GM12878 (cell line): ENCODE data around the gene NDUFV1. TPM values are rescaled to one million over a fixed set of nuclear protein-coding genes. Genes with fewer than 3 reads are reported as not detected.
A peak's percentile ranks its signal among the peaks of the same experiment; 100 is the strongest.

ENCODE experiments used
- ATAC-seq: fragments of 200-7000 bp; cut with Tn5 transposase; 3 replicates; pipeline ENCODE4 v1.9.1; 2020; ENCODE audit warnings: mild to moderate bottlenecking, moderate library complexity
- BruUV-seq: library from RNA; stranded (reverse); fragments of 400-500 nt; replicated peaks from 2 replicates; lab custom pipeline; 2021; lab: Mats Ljungman, UMichigan
- CTCF ChIA-PET: fragments of 300-600 bp; sonication (Branson Sonifier 250); formaldehyde crosslinking; extraction: SDS; loops from one replicate; lab custom pipeline; 2021; ENCODE audit warnings: inconsistent platforms; lab: Yijun Ruan, JAX
- POLR2A ChIA-PET: fragments of 350-600 bp; formaldehyde crosslinking; extraction: SDS; loops from one replicate; lab custom pipeline; 2021; ENCODE audit warnings: inconsistent platforms; lab: Charles Lee
- RAD21 ChIA-PET: fragments of 300-600 bp; sonication (Branson Sonifier 250); formaldehyde crosslinking; loops from one replicate; lab custom pipeline; 2023; ENCODE audit warnings: antibody characterized with exemption; ENCODE audit not compliant: unreplicated experiment; lab: Charles Lee
- SMC1A ChIA-PET: fragments of 300-600 bp; sonication (Branson Sonifier 250); formaldehyde crosslinking; loops from one replicate; lab custom pipeline; 2023; ENCODE audit not compliant: unreplicated experiment, uncharacterized antibody; lab: Charles Lee
- DNase-seq: peaks from one replicate; pipeline ENCODE4 v3.0.0-alpha.2; 2011; ENCODE audit warnings: low read depth, low spot score
- FAIRE-seq: peaks from 3 replicates; lab custom pipeline; 2011; peaks lifted over from hg19 to GRCh38; lab: Jason Lieb, UNC
- H2AFZ ChIP-seq: 2 replicates; pipeline ENCODE4 v1.6.0; 2011; ENCODE audit warnings: low read depth, low read length, control low read depth; ENCODE audit not compliant: control insufficient read depth
- H3K27ac ChIP-seq: 2 replicates; pipeline ENCODE4 v1.5.1; 2011; ENCODE audit warnings: control low read depth; ENCODE audit not compliant: control insufficient read depth, insufficient read depth
- H3K27me3 ChIP-seq, 2 experiments: replicated peaks in 1 of 2; 2 replicates each; pipeline versions ENCODE4 v1.6.0 to v1.6.1; 2011; ENCODE audit warnings: low read length in 1 of 2; ENCODE audit not compliant: control insufficient read depth in 2 of 2, insufficient read depth in 2 of 2
- H3K36me3 ChIP-seq, 2 experiments: 2 replicates each; pipeline ENCODE4 v1.5.1; 2011; ENCODE audit warnings: low read length in 1 of 2; ENCODE audit not compliant: control insufficient read depth in 2 of 2, insufficient read depth in 2 of 2
- H3K4me1 ChIP-seq: 2 replicates; pipeline ENCODE4 v1.6.1; 2011; ENCODE audit warnings: mild to moderate bottlenecking, low read length, moderate library complexity, mixed read lengths; ENCODE audit not compliant: control insufficient read depth, insufficient read depth
- H3K4me2 ChIP-seq: 2 replicates; pipeline ENCODE4 v1.6.0; 2011; ENCODE audit warnings: control low read depth; ENCODE audit not compliant: control insufficient read depth, insufficient read depth
- H3K4me3 ChIP-seq: fragments of 200-600 bp; sonication (generic); 2 replicates; pipeline ENCODE4 v1.5.1; 2016
- H3K79me2 ChIP-seq: 2 replicates; pipeline ENCODE4 v1.6.0; 2011; ENCODE audit warnings: low read length; ENCODE audit not compliant: control insufficient read depth, insufficient read depth
- H3K9ac ChIP-seq: 2 replicates; pipeline ENCODE4 v1.8.0; 2011; ENCODE audit warnings: low read length, control low read depth, mixed read lengths; ENCODE audit not compliant: control insufficient read depth, insufficient read depth
- H3K9me3 ChIP-seq: replicated peaks from 3 replicates; pipeline ENCODE4 v1.5.1; 2011; ENCODE audit warnings: mild to moderate bottlenecking, low read length; ENCODE audit not compliant: control insufficient read depth, insufficient read depth
- H4K20me1 ChIP-seq: 2 replicates; pipeline ENCODE4 v1.6.0; 2011; ENCODE audit not compliant: control insufficient read depth, insufficient read depth
- ATF7 ChIP-seq: fragments of 450-650 bp; IDR thresholded peaks from 2 replicates; pipeline ENCODE4 v1.6.1; 2016; ENCODE audit warnings: low read depth, mild to moderate bottlenecking
- BCLAF1 ChIP-seq: fragments of 450-650 bp; IDR thresholded peaks from 2 replicates; pipeline ENCODE4 v1.6.1; 2017; ENCODE audit warnings: antibody characterized with exemption, mild to moderate bottlenecking, moderate library complexity
- CTCF ChIP-seq, 3 experiments: IDR thresholded peaks in 2 of 3; conservative IDR thresholded peaks in 1 of 3; 2 replicates each; pipeline ENCODE4 v1.5.1; 2011; ENCODE audit warnings: low read depth in 3 of 3, low read length in 3 of 3, mild to moderate bottlenecking in 3 of 3, control low read depth in 2 of 3, moderate library complexity in 2 of 3, inconsistent platforms in 1 of 3, mixed read lengths in 1 of 3; ENCODE audit not compliant: control insufficient read depth in 2 of 3, insufficient read depth in 1 of 3; ENCODE audit errors: extremely low read depth in 1 of 3
- LARP7 ChIP-seq: fragments of 450-650 bp; IDR thresholded peaks from 2 replicates; pipeline ENCODE4 v1.6.1; 2017; ENCODE audit warnings: mild to moderate bottlenecking
- PAX5 ChIP-seq: IDR thresholded peaks from 2 replicates; pipeline ENCODE4 v1.6.1; 2011; ENCODE audit warnings: low read depth, low read length, borderline replicate concordance
- PRDM15 ChIP-seq: fragments of 450-650 bp; formaldehyde crosslinking; IDR thresholded peaks from 2 replicates; pipeline ENCODE4 v1.4.0; 2020; ENCODE audit warnings: mild to moderate bottlenecking, moderate library complexity
- RAD21 ChIP-seq: IDR thresholded peaks from 2 replicates; pipeline ENCODE4 v1.6.1; 2011; ENCODE audit warnings: mild to moderate bottlenecking, low read depth, low read length, moderate library complexity; ENCODE audit not compliant: insufficient read depth
- RB1 ChIP-seq: fragments of 450-650 bp; formaldehyde crosslinking; IDR thresholded peaks from 2 replicates; pipeline ENCODE4 v1.6.1; 2017; ENCODE audit warnings: mild to moderate bottlenecking, borderline replicate concordance
- TAF1 ChIP-seq: IDR thresholded peaks from 2 replicates; pipeline ENCODE4 v1.6.1; 2011; ENCODE audit warnings: mild to moderate bottlenecking, low read depth, low read length, borderline replicate concordance
- ZBTB33 ChIP-seq: fragments of 450-650 bp; IDR thresholded peaks from 2 replicates; pipeline ENCODE4 v1.6.1; 2017; ENCODE audit warnings: mild to moderate bottlenecking
- ZSCAN29 ChIP-seq: fragments of 450-650 bp; IDR thresholded peaks from 2 replicates; pipeline ENCODE4 v1.6.1; 2017; ENCODE audit warnings: mild to moderate bottlenecking, moderate library complexity
- WGBS: methylation state at CpG from one replicate; pipeline ENCODE4 v1.1.6; 2016; ENCODE audit warnings: low lambda C conversion rate; ENCODE audit not compliant: insufficient replicate concordance, insufficient coverage; ENCODE audit errors: missing lambda C conversion rate; 5-methylcytosine and 5-hydroxymethylcytosine counted together
- in situ Hi-C: fragments of 300-500 bp; cut with MboI; formaldehyde crosslinking; loops from 9 replicates; pipeline ENCODE4 v1.14.3; 2018; ENCODE audit warnings: mixed read lengths
- intact Hi-C: fragments of 100-400 bp; cut with micrococcal nuclease; formaldehyde crosslinking; loops from one replicate; pipeline ENCODE4 v1.14.2; 2022; ENCODE audit not compliant: unreplicated experiment
- polyA plus RNA-seq, 11 experiments: library from polyadenylated mRNA; depleted of rRNA in 4 of 11; unstranded in 6 of 11; stranded (reverse) in 5 of 11; fragments of >200 nt; fragmentation: Nextera tagmentation in 4 of 11; fragmentation: Illumina TruSeq in 1 of 11; extraction: Ambion mirVana in 4 of 11; extraction: Trizol in 1 of 11; gene quantifications; 1 replicate in 1 of 11; 2 replicates in 10 of 11; pipeline versions ENCODE4 v1.2.1 to v1.2.3, GENCODE V29; 2011 to 2016; ENCODE audit warnings: inconsistent platforms in 2 of 11, missing spikeins in 2 of 11, low read depth in 1 of 11
- total RNA-seq, 4 experiments: library from RNA; depleted of rRNA in 3 of 4; stranded (reverse); fragments of >200 nt in 3 of 4; fragmentation: Illumina TruSeq in 1 of 4; extraction: Trizol in 1 of 4; gene quantifications; 2 replicates each; pipeline versions ENCODE4 v1.2.1 to v1.2.3, GENCODE V29; 2013 to 2021

The NDUFV1 gene
- total and polyA plus RNA-seq, 10 of the 15 experiments (the other 5 are each of a cell fraction or from before 2014, with no cell fraction given) = 8.2 to 380 (median 231) TPM

- Histone ChIP-seq H2AFZ (0 out of 2 replicates have a peak overlapping the region, but pooled peaks have one; percentile 15), H3K27me3 (no peaks in the 10 kb centered on the region; a peak in 1 of 4 replicates), H3K27ac (no peak overlapping the region), H3K4me2 (no peak overlapping the region), H4K20me1 (no peaks in the 10 kb centered on the region), H3K4me1 (peaks cover 5% of the 10 kb centered on the region), H3K4me3 (no peak overlapping the region), H3K36me3 (no peaks in the 10 kb centered on the region), H3K79me2 (no peaks in the 10 kb centered on the region), H3K9me3 (peaks cover 3% of the 10 kb centered on the region; the same call in 1 of the 3 replicates), H3K9ac (no peak overlapping the region)
- WGBS = 31% methylated on average over 21 of the region's 21 CpGs
- CTCF ChIA-PET = interaction anchor here (0.6 to 4.4 kb wide), 28 partner anchors 9 to 515 kb away, joined by 3 to 35 read pairs (median 4); partner anchors contain the start of genes GSTP1, NUDT8 and POLD4
- in situ Hi-C loops (no loop called here), intact Hi-C loops (loop anchor here (2.0 to 5.0 kb wide), 2 partner anchors 39 to 86 kb away; no protein-coding TSS in a partner anchor)
- BruUV-seq = no TSS peak
- FAIRE-seq (peak; percentile 94), ATAC-seq (peak; percentile 77), DNase-seq (no peak)
- POLR2A ChIA-PET = interaction anchor here (1.1 kb wide), 1 partner anchor 10 kb away, joined by 3 read pairs; no protein-coding TSS in a partner anchor
- RAD21 ChIA-PET = interaction anchor here (0.9 to 1.4 kb wide), 7 partner anchors 10 to 221 kb away, joined by 3 to 5 read pairs (median 3); partner anchors contain the start of genes ACY3 and NUDT8
- SMC1A ChIA-PET = interaction anchor here (0.6 to 4.6 kb wide), 8 partner anchors 10 to 187 kb away, joined by 3 to 17 read pairs (median 4); partner anchors contain the start of gene GSTP1
- TF ChIP-seq PRDM15 (CRISPR knock-in tag) (no peak), PAX5 (peak; percentile 75; the same call in 1 of the 2 replicates), RB1 (peak; percentile 27; the same call in 1 of the 2 replicates), LARP7 (no peak), CTCF (IDR thresholded peaks at IDR 0.05 in 2 of 3, conservative IDR thresholded peaks at IDR 0.05 in 1 of 3; ENCODE audit: control insufficient read depth in 2 of 3, extremely low read depth in 1 of 3, insufficient read depth in 1 of 3, low read depth in 3 of 3, low read length in 3 of 3) (peak; percentile 56 to 85 (median 62)), ATF7 (peak; percentile 84), ZBTB33 (no peak), BCLAF1 (no peak), RAD21 (peak; percentile 73), TAF1 (no peak), ZSCAN29 (no peak)
These were observed 33.9 kb upstream of the NDUFV1 start for GRCh38 chr11:67572747-67573419.
